Suppressor macrophage treated with lipopolysaccharide for 4 hours (primary cell): ENCODE measurements around the gene PWWP2A.

ENCODE experiments used
- DNase-seq: peaks from one replicate; pipeline ENCODE4 v3.0.0-alpha.2; 2020

The PWWP2A gene

DNA sequence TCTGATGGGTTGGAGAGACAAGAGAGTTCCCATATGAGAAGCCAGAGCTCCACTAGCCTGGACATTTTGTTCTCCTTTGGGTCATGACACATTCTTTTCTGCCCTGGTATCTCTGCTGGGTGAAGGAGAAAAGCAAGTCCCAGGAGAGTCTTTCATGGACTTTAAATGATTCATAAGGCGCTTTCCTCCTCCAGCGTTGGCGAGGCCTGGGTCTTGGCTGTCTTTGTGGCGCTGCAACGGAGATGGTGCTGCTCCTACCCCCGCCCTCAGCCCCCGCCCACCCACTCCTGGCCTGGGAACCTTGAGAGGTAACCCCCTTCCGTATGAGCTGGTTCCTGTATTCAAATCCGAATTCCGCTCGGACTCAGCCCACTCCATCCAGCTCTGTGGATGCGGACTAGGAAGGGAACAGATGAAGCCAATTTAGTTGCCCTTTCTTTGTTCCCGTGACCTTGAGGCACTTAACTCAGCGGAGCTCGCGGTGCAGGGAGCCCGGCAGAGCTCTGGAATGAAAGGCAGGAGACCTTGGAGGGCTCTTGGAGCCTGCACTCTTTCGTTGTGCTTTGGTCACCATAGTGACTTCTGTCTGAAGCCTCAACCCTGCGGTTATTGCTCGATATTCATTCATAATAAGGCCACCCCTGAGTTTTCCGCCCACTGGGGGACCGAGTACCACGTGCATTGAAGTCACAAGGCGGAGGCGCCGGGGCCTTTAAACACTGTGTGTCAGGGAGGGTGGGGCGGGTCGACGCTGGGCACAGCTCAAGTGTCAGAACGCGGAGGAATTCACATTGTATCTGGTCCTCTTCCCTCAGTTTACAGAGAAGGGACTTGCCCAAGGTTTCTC, 14.0 kb upstream of the PWWP2A start:
- peak; percentile 38 for DNase-seq

DNA sequence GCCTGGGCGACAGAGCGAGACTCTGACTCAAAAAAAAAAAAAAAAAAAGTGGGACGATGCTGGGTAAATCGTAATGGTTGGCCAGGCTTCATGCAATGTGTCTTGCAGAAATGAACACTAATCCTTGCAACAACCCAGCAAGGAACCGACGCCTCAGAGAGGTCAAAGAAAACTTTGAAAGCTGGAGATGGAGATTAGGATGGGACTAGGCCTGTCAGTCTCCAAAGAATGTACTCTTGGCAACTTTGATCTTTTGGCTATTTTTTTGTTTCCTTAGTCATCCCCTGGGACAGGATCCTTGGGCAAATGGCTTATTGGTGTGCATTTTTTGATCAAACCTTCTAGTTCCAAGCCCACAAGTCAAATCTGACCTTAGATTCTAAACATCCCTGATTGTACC, 10.6 kb upstream of the PWWP2A start:
- DNase-seq, result no peak

DNA sequence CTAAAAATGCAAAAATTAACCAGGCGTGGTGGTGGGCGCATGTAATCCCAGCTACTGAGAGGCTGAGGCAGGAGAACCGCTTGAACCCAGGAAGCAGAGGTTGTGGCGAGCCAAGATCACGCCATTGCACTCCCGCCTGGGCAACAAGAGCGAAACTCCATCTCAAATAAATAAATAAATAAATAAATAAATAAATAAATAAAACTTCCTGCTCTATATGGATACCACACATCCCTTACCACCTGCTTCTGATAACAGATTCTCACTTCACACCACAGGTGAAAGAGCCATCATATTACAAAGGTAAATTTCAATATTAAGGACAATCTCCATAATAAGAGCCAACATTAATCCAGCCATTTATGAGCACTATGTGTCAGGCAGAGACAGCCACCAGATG, 9.4 kb upstream of the PWWP2A start:
- no peak for DNase-seq

DNA sequence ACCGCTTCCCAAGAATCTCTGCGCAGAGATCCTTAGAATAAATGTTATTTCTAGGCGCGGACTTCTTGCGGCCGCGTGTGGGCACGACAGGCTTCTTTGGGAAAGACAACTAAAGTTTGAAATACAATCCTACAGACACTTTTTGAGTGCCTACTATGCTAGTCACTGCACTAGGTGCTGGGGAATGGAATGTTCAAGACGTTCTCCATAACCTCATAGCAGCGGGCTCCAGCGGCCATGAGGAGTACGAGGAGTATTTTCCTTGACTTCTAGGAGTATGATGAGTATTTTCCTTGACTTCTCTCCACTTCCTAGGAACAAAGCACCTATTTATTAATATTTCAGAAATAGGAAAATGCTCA, 636 bp upstream of the PWWP2A start:
- DNase-seq, result no peak

DNA sequence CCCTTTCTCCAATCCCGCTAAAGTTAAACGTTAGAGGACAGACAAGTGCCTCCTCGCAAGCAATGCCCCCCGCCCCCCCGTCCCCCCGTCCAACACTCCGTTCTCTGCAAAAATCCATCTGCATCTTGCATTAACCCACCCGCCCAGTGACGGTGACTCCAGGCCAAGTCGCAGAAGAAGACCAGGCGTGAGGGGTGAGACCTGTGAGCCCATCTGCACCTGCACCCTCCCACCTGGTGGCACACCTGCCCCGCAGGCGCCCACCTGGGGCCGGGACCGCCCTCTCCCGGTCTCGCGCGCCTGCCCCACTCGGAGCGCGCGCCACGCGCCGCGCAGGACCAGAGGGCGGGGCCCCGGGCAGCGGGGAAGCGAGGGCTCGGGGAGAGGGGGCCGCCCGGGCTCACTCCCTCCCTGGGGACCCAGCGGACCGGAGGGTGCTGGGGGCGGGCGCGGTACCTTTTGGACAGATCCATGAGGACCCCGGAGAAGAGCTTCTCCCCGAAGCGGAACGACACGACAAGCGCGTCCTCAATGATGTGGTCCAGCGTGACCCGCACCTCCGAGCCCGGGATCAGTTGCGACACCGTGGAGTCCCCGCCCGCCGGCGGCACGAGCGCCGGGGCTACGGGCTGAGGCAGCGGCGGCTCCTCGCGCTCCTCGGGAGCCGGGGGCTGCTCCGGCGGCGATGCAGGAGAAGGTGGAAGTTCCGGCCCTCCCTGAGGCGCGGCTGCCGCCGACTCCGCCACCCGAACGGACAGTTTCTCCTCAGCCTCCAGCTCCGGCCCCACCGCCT, 705 bp downstream of the PWWP2A start:
- DNase-seq, result peak; percentile 78

DNA sequence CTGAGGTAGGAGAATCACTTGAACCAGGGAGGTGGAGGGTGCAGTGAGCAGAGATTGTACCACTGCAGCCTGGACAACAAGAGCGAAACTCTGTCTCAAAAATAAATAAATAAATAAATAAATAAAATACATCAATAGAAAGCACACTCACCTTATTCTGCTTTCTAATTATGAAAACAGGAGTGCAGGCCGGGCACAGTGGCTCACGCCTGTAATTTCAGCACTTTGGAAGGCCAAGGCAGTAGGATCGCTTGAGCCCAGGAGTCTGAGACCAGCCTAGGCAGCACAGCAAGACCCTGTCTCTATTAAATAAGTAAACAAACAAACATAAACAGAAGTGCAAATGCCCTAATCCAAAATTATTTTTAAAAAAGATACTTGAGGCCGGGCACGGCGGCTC, 2.3 kb downstream of the PWWP2A start:
- no peak for DNase-seq

DNA sequence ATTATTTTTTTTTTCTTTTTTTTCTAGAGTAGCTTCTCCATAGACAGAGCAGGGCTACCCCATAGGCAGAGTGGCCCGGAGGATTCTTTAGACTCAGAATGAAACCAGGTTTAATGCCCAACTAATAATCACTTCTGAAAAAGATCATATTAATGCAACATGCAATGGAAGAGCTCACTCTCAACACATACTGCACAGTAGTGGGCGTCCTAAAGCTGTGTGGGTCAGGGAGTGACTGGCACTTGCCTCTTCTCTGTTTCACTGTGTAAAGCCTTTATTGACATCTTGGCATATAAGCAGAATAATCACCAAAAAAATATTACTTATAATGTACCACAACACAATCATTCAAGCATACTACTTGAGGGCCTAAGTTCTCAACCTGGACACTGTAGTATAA, 11.1 kb downstream of the PWWP2A start:
- DNase-seq, result no peak

DNA sequence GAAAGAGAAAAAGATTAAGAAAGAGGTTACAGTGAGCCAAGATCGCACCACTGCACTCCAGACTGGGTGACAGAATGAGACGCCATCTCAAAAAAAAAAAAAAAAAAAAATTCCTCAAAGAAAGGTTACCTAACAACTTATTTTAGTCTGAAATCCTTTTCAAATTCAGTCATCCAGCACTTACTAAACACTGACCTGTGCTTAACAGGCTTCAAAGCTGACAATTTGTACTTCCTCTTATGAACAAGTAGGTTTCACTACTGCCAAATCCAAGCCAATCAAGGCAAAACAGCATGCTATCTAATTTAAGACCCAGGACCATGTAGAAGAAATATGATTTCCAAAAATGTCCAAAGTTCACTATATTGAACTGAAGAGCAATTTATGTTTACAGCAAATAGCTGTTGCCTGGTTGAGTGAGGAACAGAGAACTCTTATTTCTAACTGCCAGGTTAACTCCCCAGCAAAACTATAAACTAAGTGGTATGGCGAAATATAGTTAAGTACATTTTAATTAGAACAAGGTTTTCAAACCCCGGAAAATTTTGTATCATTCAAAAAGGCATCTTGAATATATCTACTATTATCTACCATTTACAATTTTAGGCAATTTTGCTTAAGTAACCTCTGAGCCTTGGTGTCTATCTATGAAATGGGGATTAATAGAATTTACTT, 13.4 kb downstream of the PWWP2A start:
- peak; percentile 61 for DNase-seq

DNA sequence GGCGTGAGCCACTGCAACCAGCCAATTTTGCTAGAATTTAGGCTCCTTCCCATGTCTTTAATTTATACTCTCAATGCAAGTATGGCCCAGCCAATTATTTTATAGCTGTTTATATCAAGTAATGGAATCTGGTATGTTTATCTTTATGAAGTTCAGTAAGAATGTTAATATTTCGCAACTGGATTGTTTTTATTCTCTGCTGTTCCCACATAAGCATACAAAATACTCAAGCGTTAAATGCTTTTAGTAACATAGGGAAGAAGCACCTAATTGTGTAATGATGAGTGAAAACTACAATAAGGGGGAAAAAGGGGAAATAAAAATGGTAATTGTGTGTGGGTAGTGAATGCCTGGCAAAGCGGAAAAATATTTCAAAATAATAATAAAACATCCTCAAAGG, 21.3 kb downstream of the PWWP2A start:
- peak; percentile 85 for DNase-seq

DNA sequence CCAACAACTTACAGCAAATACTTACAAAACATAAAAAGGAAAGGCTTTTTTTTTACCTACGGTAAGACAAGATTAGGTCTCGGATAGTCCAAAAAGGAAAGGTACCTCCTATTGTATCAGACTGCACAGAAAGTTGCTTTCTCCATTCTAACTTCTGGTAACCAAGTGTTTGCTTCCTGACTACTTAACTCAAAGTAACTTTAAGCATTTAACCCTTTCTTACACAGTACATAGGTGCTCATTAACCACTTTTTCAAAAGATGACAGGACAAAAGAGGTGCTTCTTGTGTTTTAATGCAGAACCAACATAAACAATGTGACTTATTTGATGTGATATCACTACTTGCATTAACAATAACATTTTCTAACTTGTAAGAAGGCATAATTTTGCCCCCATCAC, 23.1 kb downstream of the PWWP2A start:
- no peak for DNase-seq

DNA sequence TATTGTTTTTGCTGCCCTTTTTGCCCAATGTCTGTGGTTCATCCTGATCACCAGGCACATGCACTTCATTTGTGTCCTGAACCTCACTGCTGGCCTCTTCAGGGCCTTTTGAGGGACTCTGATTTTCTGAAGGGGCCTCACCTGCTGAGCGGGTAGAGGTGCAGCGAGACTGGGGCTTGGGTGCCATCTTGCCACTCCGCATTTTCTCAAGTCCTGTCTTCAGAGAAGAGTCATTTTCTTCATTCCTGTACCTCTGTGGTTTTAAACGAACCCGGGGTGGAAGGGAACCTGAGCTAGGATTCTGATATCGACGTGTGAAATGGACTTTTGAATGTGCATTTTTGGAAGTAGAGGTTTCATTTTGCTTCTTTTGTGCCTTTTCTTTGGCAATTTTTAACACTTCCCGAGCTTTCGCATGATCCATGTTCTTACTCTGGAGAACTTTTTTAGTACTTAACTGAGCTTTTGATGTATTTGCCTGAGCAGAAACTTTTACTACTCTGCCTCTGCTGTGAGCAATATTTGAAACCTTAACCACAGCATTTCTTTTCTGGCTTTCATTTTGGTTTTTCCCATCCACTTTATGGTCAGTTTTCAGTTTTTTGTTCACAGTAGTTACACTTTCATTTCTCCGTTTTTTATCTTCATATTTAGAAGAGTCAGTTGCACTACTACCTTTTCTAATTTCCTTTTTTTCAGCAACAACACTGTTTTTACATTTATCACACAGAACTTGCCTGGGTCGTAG, 26.1 kb downstream of the PWWP2A start:
- DNase-seq, result peak; percentile 45

DNA sequence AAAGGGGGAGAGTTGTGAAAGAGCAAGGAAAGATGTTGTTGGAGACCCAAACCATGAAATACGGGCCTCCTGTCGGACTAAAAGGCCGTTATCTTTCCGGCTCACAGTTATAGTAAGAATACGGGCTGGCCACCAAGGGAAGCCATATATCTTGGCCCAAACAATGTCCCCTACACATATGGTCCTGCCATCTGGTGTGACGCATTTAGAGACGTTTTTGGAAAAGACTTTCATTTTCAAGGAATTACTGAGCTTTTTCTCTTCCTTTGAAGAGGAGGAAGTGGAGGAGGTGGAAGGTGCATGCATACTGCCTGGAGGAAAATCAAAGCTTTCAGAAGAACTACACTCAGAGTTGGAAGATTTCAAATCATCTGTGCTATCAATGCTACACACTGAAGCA, 26.7 kb downstream of the PWWP2A start:
- DNase-seq, result peak; percentile 18

DNA sequence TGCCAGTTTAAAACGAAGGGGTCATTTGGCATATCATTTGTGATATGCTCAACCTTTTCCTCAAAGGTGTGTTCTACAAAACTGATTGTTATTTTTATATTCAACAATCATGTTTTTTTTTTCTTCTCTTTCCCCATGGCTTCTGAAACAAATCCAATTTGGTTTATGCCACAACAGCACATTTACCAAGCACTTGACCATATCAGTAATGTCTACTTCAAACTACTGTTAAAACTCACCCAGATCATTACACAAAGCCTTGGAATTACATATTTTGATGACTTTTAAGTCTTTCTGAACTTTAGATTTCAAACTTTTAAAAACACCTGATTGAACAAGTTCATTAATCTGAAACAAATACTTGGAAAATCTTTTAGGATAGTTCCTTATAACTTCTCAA, 29.2 kb downstream of the PWWP2A start:
- no peak for DNase-seq

DNA sequence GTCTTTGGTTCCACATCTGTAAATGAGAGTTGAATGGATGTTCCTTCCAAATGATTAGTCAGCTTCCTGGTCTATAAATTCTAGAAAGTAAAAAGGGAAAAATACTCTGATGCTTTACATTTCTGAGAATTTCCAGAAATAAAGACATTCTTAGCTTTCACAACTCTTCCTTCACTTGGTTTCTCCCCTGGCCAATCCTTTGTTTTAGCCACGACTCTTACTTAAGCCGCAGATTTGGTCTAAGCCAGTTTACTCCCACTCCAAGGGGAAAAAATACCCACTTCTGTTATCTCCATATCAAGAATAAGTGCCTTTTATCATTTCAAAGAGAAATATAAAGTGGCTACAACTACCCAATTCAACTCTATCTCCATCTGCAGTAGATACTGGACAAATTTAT, 29.7 kb downstream of the PWWP2A start:
- peak; percentile 17 for DNase-seq

DNA sequence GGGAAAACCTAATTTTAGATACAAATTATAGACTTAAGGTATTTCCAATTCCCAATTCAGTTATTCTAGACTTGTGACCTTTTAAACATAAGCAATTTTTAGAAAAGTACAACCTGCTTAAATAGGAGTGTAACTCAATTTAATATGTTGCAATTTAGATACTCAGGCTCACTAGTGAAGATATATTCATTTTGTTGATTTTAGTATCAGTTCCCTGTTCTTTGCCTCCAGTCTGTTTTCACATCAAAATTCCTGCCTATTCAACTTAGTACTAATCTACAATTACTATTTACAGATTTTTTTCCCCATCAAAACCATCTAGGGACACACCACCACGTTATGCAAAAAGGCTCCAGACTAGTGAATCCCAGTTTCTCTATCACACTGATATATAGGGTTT, 30.4 kb downstream of the PWWP2A start:
- peak; percentile 39 for DNase-seq

DNA sequence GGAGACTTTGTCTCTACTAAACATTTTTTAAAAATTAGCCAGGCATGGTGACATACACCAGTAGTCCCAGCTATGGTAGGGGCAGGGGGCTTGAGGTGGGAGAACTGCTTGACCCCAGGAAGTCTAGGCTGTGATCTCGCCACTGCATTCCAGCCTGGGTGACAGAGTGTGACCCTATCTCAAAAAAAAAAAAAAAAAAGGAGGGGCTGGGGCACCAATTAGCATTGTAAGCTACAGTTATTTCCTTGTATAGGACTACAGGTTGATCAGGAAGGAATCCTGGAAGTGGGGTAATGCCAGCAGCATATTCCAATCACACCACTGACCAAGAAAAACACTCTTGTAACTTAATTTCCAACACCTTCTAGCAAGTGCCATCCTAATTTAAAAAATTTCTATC, 32.1 kb downstream of the PWWP2A start:
- DNase-seq, result no peak

DNA sequence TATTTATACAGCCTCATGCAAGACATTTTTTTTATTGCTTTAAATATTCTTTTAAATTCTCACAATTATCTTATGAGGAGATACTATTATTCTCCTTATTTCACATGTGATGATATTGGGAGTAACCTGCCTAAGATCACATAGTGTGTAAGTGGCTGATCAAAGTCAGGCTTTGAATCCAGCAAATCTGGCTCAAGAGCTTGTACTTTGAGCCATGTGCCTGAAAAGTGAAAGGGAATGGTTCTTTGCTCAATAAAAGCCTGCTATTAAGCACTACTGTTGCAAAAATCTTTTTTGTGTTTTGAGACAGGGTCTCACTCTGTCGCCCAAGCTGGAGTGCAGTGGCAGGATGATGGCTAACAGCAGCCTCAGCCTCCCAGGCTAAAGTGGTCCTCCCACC, 35.1 kb downstream of the PWWP2A start:
- no peak for DNase-seq

DNA sequence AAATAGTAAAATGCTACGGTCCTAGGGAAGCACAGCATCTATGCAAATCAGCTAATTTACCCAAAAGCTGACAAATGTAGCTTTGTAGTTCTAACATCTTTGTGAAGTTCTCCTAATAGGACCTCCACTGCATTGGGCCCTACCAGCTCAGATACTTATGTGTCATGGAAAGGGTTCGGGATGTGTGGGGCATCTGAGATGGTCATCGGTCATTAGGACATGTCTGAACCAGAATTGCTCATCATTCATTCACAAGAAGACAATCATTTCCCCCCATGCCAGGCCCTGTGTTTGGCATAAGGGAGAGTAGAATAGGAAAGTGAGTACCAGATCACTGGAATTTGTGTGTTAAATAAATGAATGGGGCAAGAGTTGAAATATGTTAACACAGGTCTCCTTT, 35.7 kb downstream of the PWWP2A start:
- DNase-seq, result no peak

DNA sequence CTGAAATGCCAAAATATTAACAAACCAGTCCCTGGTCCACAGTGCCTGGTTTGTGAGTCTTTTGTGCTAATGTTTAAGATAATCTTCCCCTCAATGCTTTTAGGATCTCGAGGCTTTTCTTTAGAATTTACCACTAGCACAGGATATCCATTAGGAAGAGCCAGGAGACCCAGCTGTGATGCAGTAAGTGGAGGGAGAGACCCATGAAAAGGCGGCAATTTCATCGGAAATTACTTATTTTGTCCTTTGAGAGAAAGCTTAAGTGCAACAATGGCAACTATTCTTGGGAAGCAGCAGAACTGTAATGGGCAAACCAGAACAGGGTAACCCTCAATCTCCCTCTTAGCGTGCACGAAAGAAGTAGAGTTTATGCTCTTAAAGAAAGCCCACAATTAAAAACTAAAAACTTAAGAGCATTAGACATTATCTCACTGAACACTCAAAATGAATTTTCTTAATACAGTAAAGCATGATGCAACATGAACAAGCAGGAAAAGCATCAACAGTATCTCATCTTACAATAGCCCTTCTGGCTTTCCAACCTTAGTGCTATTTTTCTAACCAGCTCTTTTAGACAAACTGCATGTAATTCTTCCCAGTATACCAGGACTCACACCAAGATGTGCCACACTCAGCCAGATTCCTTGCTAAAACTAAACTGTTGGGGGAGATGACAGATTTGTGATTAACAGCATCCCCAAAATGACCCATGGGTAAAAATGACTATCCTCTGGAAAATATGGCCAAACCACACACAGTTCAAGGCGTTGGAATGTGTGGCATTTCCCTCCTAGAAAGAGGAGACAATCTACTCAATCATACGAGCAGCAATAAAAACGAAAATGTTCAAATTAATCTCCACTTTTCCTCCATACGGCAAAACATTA, 36.4 kb downstream of the PWWP2A start:
- no peak for DNase-seq

DNA sequence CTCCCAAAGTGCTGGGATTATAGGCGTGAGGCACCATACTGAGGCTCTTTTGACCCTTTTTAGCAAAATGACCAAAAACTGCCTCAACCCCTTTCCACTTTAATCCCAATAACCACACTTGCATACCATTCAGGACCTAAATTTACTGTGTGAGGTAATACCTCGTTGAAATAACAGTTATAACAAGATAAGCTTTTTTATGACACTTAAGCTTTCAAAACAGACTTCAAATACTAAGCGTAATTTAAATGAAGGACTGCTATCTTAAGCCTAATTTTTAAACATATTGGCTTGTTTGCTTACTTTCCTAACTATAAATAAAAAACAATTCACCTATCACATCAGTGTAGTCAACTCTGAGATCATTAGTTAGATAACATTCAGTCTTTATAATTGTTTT, 37.8 kb downstream of the PWWP2A start:
- no peak for DNase-seq

DNA sequence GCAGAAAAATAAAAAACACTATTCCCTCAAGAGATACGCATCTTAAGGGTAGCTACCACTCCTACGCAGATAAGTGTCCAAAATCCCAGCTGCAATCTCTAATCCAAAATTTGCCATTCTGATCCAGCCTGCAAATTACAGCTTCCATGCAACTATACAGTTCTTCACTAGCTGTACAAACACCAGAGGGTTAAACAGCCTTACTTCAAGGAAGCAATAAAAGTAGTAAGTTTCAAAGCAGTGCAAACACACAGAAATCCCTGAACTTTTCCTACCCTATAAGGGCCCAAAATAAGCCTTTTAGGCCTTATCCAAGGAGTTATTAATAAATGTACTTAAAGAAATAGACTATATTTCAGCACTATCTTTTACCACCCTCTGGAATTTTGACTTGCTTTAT, 39.5 kb downstream of the PWWP2A start:
- DNase-seq, result no peak

DNA sequence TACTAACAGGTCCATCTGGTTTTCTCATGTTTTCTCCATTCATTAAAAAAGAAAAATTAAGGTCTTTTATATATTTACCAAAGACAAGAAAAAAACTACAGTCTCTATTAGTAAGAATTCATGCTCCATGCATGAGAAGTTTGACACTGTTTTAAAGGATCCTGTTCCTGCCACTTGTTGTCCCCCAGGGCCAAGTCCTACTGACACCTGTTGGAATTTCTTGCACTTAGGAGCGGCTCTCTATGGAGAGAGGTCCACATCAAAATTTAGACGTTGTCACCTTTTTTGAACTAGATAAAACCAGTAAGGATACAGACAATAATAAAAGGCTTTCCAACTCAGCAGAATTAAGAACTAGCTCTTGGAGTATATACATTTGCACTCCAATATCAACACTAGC, 42.3 kb downstream of the PWWP2A start:
- no peak for DNase-seq
